GM23248 (cell line): ENCODE measurements around the gene CRHR2. TPM values are rescaled to one million over a fixed set of nuclear protein-coding genes. Genes with fewer than 3 reads are reported as not detected.

Experiments used
- DNase-seq: peaks from one replicate; pipeline ENCODE4 v3.0.0-alpha.2; 2015
- H2AFZ ChIP-seq: fragments of 200-600 bp; sonication (generic); 2 replicates; pipeline ENCODE4 v1.6.1; 2016; ENCODE audit warnings: antibody characterized with exemption
- H3F3A ChIP-seq: fragments of 200-600 bp; sonication (generic); 2 replicates; pipeline ENCODE4 v1.6.1; 2016; ENCODE audit warnings: mild to moderate bottlenecking, antibody characterized with exemption, mixed run types; ENCODE audit not compliant: insufficient read depth
- H3K27ac ChIP-seq: fragments of 200-600 bp; sonication (generic); 2 replicates; pipeline ENCODE4 v1.5.1; 2016; ENCODE audit warnings: mild to moderate bottlenecking
- H3K27me3 ChIP-seq: fragments of 200-600 bp; sonication (generic); replicated peaks from 2 replicates; pipeline ENCODE4 v1.6.1; 2016; ENCODE audit warnings: mild to moderate bottlenecking; ENCODE audit not compliant: insufficient read depth
- H3K36me3 ChIP-seq: fragments of 200-600 bp; sonication (generic); 2 replicates; pipeline ENCODE4 v1.6.1; 2016; ENCODE audit warnings: low read depth, mild to moderate bottlenecking
- H3K4me1 ChIP-seq: fragments of 200-600 bp; sonication (generic); 2 replicates; pipeline ENCODE4 v1.6.1; 2016; ENCODE audit warnings: mild to moderate bottlenecking; ENCODE audit not compliant: insufficient read depth
- H3K4me2 ChIP-seq: fragments of 200-600 bp; sonication (generic); one replicate; pipeline ENCODE4 v1.6.1; 2016; ENCODE audit warnings: mild to moderate bottlenecking; ENCODE audit not compliant: unreplicated experiment
- H3K4me3 ChIP-seq: fragments of 200-600 bp; sonication (generic); 2 replicates; pipeline ENCODE4 v1.5.1; 2016; ENCODE audit warnings: mild to moderate bottlenecking
- H3K79me2 ChIP-seq: fragments of 200-600 bp; sonication (generic); 2 replicates; pipeline ENCODE4 v1.6.1; 2016; ENCODE audit warnings: mild to moderate bottlenecking; ENCODE audit not compliant: insufficient read depth
- H3K9ac ChIP-seq: fragments of 200-600 bp; sonication (generic); 2 replicates; pipeline ENCODE4 v1.6.1; 2016; ENCODE audit warnings: mild to moderate bottlenecking
- H3K9me2 ChIP-seq: fragments of 200-600 bp; sonication (generic); 2 replicates; pipeline ENCODE4 v1.6.1; 2016; ENCODE audit warnings: mixed run types, mild to moderate bottlenecking, moderate library complexity; ENCODE audit not compliant: insufficient read depth
- H3K9me3 ChIP-seq: fragments of 200-600 bp; sonication (generic); one replicate; pipeline ENCODE4 v1.6.1; 2017; ENCODE audit warnings: low read depth
- H4K20me1 ChIP-seq: fragments of 200-600 bp; sonication (generic); 2 replicates; pipeline ENCODE4 v1.6.0; 2016; ENCODE audit not compliant: insufficient read depth
- EZH2 ChIP-seq: fragments of 200-600 bp; sonication (generic); IDR thresholded peaks from 2 replicates; pipeline ENCODE4 v1.6.1; 2018; ENCODE audit warnings: antibody characterized with exemption, mild to moderate bottlenecking; ENCODE audit not compliant: insufficient read depth, poor library complexity, severe bottlenecking
- EZH2phosphoT487 ChIP-seq: fragments of 200-600 bp; sonication (generic); IDR thresholded peaks from 2 replicates; pipeline ENCODE4 v1.6.1; 2018; ENCODE audit warnings: antibody characterized with exemption, moderate library complexity, mild to moderate bottlenecking, low read depth; ENCODE audit not compliant: insufficient read depth
- WGBS, 2 experiments: methylation state at CpG; one replicate each; pipeline ENCODE4 v1.1.6; 2015 to 2017; ENCODE audit warnings: low lambda C conversion rate in 2 of 2, low coverage in 1 of 2; ENCODE audit errors: missing lambda C conversion rate in 2 of 2; 5-methylcytosine and 5-hydroxymethylcytosine counted together
- in situ Hi-C: fragments of 300-500 bp; cut with MboI; formaldehyde crosslinking; loops from 2 replicates; pipeline ENCODE4 v1.15.0; 2020
- polyA plus RNA-seq: library from polyadenylated mRNA; unstranded; fragments of >200 nt; fragmentation: Nextera tagmentation; extraction: Ambion mirVana; gene quantifications from 2 replicates; pipeline ENCODE4 v1.2.1, GENCODE V29; 2016
- total RNA-seq: library from RNA; depleted of rRNA; stranded (reverse); fragments of >200 nt; shearing (Covaris generic); gene quantifications from 2 replicates; pipeline ENCODE4 v1.2.3, GENCODE V29; 2014

Gene CRHR2
- total and polyA plus RNA-seq, 2 experiments from 2014 or later: 0.05 TPM; not detected in 1

GRCh38 chr7:30708983-30709382, 26.7 kb upstream of the CRHR2 start:
- no peak overlapping the region for H3K27ac ChIP-seq
- H3K4me1 ChIP-seq: 0 out of 2 replicates have a peak, but pooled peaks cover 6% of the 10 kb centered on the region
- no peak overlapping the region for H3K4me3 ChIP-seq
- H4K20me1 ChIP-seq: no peaks in the 10 kb centered on the region
- 7 to 10% methylated on average over 3 of the region's 3 CpGs for WGBS, 2 experiments
- TF ChIP-seq EZH2phosphoT487: no peak
- no peak for TF ChIP-seq EZH2
- H3K9me3 ChIP-seq: no peaks in the 10 kb centered on the region
- no peak overlapping the region for H2AFZ ChIP-seq
- no peaks in the 10 kb centered on the region for H3K36me3 ChIP-seq
- peaks cover 7% of the 10 kb centered on the region; the same call in 1 of the 2 replicates for H3K27me3 ChIP-seq
- no peaks in the 10 kb centered on the region for H3K9me2 ChIP-seq
- H3K79me2 ChIP-seq: no peaks in the 10 kb centered on the region
- H3F3A ChIP-seq: no peaks in the 10 kb centered on the region
- H3K9ac ChIP-seq: no peak overlapping the region
- in situ Hi-C loops: no loop called here
- DNase-seq: peak; percentile 75
- no peak overlapping the region for H3K4me2 ChIP-seq

GRCh38 chr7:30708412-30708811, 26.2 kb upstream of the CRHR2 start:
- Histone ChIP-seq H3K9me2 (no peaks in the 10 kb centered on the region), H3K79me2 (no peaks in the 10 kb centered on the region), H3K27ac (no peak overlapping the region), H3F3A (no peaks in the 10 kb centered on the region), H3K4me1 (0 out of 2 replicates have a peak, but pooled peaks cover 6% of the 10 kb centered on the region), H3K4me2 (no peak overlapping the region), H3K27me3 (peaks cover 7% of the 10 kb centered on the region; the same call in 1 of the 2 replicates), H3K9ac (no peak overlapping the region), H3K9me3 (no peaks in the 10 kb centered on the region), H4K20me1 (no peaks in the 10 kb centered on the region), H3K4me3 (no peak overlapping the region), H3K36me3 (no peaks in the 10 kb centered on the region), H2AFZ (no peak overlapping the region)
- TF ChIP-seq EZH2 (no peak), EZH2phosphoT487 (no peak)
- no peak for DNase-seq
- in situ Hi-C loops: no loop called here
- 49 to 53% methylated on average over 4 of the region's 4 CpGs for WGBS, 2 experiments

- 33 to 41% methylated on average over 15 to 16 of the region's 16 CpGs for WGBS, 2 experiments
Observed at GRCh38 chr7:30707391-30708357, 25.4 kb upstream of the CRHR2 start.

GRCh38 chr7:30706908-30707307, 24.7 kb upstream of the CRHR2 start:
- H3K9me3 ChIP-seq: no peaks in the 10 kb centered on the region
- H3K27ac ChIP-seq: no peak overlapping the region
- H3K36me3 ChIP-seq: no peaks in the 10 kb centered on the region
- 0 out of 2 replicates have a peak, but pooled peaks cover 6% of the 10 kb centered on the region for H3K4me1 ChIP-seq
- no peaks in the 10 kb centered on the region for H3F3A ChIP-seq
- no peaks in the 10 kb centered on the region for H4K20me1 ChIP-seq
- peaks cover 7% of the 10 kb centered on the region; the same call in 1 of the 2 replicates for H3K27me3 ChIP-seq
- no peak overlapping the region for H3K4me3 ChIP-seq
- in situ Hi-C loops: no loop called here
- H3K9ac ChIP-seq: no peak overlapping the region
- no peaks in the 10 kb centered on the region for H3K9me2 ChIP-seq
- no peak overlapping the region for H2AFZ ChIP-seq
- H3K79me2 ChIP-seq: no peaks in the 10 kb centered on the region
- TF ChIP-seq EZH2: no peak
- no peak for TF ChIP-seq EZH2phosphoT487
- no peak for DNase-seq
- no peak overlapping the region for H3K4me2 ChIP-seq
- 23 to 33% methylated on average over 5 to 6 of the region's 6 CpGs for WGBS, 2 experiments

More at GRCh38 chr7:30707391-30708357, 25.4 kb upstream of the CRHR2 start:
- Histone ChIP-seq H4K20me1 (no peaks in the 10 kb centered on the region), H3K79me2 (no peaks in the 10 kb centered on the region), H3F3A (no peaks in the 10 kb centered on the region), H2AFZ (no peak overlapping the region), H3K9me3 (no peaks in the 10 kb centered on the region), H3K9ac (no peak overlapping the region), H3K4me3 (no peak overlapping the region), H3K36me3 (no peaks in the 10 kb centered on the region), H3K27ac (no peak overlapping the region), H3K9me2 (no peaks in the 10 kb centered on the region), H3K4me2 (no peak overlapping the region), H3K4me1 (0 out of 2 replicates have a peak, but pooled peaks cover 6% of the 10 kb centered on the region), H3K27me3 (peaks cover 7% of the 10 kb centered on the region; the same call in 1 of the 2 replicates)
- in situ Hi-C loops: no loop called here
- DNase-seq: peak; percentile 22
- TF ChIP-seq EZH2 (no peak), EZH2phosphoT487 (no peak)
